Measurements from ENCODE around the gene ANKRD37.

The ANKRD37 gene

GRCh38 chr4:185425647-185426352 is 29.2 kb downstream of the ANKRD37 start, which contains the start of gene UFSP2:
UFSP2 (minus strand) TSS chr4:185425964; CDS start chr4:185425868, 96 bp downstream.
- peak; percentile 77 for DNase-seq

- DNase-seq: no peak
These were observed 30.5 kb downstream of the ANKRD37 start for GRCh38 chr4:185426960-185427688.

DNA sequence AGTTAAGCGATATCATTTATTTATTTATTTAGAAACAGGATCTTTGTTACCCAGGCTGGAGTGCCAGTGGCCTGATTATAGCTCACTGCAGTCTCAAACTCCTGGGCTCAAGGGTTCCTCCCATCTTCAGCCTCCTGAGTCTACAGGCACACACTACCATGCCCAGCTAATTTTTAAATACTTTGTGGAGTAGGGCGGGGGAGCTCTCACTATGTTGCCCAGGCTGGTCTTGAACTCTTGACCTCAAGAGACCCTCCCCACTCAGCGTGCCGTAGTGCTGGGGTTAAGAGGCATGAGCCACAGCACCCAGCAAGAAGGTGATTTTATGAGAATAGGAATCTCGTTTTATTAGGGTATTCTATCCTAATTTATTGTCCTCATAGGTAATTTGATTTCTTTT is 33.0 kb downstream of the ANKRD37 start:
- DNase-seq: no peak

- no peak for DNase-seq
These were observed 38.8 kb downstream of the ANKRD37 start for GRCh38 chr4:185435466-185435865.

- no peak for DNase-seq
These were observed 41.2 kb downstream of the ANKRD37 start for GRCh38 chr4:185437809-185438208.

GRCh38 chr4:185441479-185441878 is 44.8 kb downstream of the ANKRD37 start:
- no peak for DNase-seq

GRCh38 chr4:185445209-185445608 is 48.6 kb downstream of the ANKRD37 start:
- no peak for DNase-seq
